Rectal smooth muscle tissue (tissue), 1 donor: Measurements from ENCODE around the gene CHST11.

ENCODE experiments used
- H3K27ac ChIP-seq: one replicate; pipeline ENCODE4 v1.7.0; 2013; ENCODE audit warnings: low read depth, low read length, inconsistent platforms
- H3K27me3 ChIP-seq: one replicate; pipeline ENCODE4 v1.7.0; 2013; ENCODE audit warnings: low read length; ENCODE audit not compliant: control insufficient read depth, insufficient read depth
- H3K36me3 ChIP-seq: one replicate; pipeline ENCODE4 v1.7.0; 2013; ENCODE audit warnings: low read length; ENCODE audit not compliant: control insufficient read depth, insufficient read depth
- H3K4me1 ChIP-seq: one replicate; pipeline ENCODE4 v1.7.0; 2013; ENCODE audit warnings: low read length; ENCODE audit not compliant: control insufficient read depth, insufficient read depth
- H3K4me3 ChIP-seq: one replicate; pipeline ENCODE4 v1.7.0; 2013; ENCODE audit warnings: low read length
- H3K9ac ChIP-seq: one replicate; pipeline ENCODE4 v1.7.0; 2013; ENCODE audit warnings: low read length

Gene CHST11

DNA sequence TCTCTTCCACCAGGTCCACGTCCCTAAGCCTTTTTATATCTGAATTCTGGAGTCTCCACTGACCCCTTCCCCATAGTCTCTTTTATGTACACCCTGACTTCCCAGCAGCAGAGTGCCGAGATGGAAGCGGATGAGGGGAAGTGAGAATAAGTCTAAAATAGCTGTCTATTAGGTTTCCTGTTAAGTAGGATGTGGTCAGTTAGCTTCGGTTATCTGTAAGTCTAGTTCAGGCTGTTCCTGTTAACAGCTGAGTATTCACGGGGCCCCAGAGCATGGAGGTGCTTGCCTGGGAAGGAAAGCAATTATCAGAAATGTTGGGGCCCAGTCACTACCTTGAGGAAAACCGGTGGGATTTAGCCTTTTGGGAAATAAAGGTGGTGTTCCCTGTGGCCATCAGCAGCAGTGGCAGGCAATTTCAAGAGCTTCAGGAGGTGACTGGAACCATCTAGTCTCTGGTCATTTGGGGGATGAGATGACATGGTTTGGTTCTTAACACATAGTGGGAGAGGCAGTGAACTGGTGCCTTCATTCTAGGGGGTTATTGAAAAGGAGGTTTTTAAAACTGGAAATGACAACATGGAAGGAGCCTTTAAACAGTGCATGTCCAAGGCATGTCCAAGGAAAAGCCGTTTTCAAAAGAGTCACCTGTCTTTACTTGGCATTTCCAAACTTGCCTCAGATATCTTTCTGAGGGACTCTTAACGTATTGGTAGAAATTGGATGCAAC is 21.8 kb downstream of the CHST11 start:
- Histone ChIP-seq H3K27ac (peak overlapping the region; percentile 14), H3K4me3 (peak overlapping the region; percentile 32), H3K27me3 (no peaks in the 10 kb centered on the region), H3K4me1 (no peaks in the 10 kb centered on the region), H3K36me3 (no peaks in the 10 kb centered on the region), H3K9ac (no peak overlapping the region)

DNA sequence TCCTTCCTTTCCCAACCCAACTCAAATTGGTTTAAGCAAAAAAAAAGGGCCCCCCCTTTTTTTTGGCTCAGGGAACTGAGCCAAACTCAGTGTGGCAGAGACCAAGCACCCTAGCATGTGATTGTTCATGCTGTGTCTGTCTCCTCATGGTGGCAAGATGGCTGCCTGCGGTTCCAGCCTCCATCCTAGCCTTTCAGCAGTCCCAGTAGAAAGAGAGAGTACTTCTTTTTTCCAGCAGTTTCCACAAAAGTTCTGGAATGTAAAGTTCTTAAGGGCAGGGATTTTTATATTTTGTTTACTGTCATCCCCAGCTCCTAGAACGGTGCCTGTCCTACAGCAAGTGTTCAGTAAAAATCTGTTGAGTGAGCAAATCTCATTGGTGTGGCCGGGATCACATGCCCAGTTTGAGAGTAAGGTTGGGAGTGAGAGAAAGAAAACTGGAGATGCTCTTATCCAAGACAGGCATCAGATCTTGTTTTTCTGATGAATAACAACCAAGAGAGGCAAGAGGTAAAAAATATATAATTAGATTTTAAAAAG is 22.4 kb downstream of the CHST11 start:
- Histone ChIP-seq H3K4me3 (no peak overlapping the region), H3K36me3 (no peaks in the 10 kb centered on the region), H3K4me1 (no peaks in the 10 kb centered on the region), H3K27ac (peak overlapping the region; percentile 14), H3K9ac (no peak overlapping the region), H3K27me3 (no peaks in the 10 kb centered on the region)

DNA sequence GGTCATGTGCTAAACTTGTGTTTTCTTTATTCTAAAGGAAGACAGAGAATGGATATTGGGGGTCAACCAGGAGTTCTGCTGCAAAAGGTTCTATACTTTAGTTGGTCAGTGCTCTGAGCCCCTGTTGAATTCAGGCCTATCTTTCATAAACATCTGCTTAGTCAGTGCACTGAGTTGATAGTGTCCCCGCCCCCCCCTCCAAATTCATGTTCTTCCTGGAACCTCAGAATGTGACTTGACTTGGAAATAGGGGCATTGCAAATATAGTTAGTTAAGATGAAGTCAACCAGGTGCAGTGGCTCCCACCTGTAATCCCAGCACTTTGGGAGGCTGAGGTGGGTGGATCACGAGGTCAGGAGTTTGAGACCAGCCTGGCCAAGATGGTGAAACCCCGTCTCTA is 23.3 kb downstream of the CHST11 start:
- Histone ChIP-seq H3K9ac (no peak overlapping the region), H3K4me1 (no peaks in the 10 kb centered on the region), H3K27me3 (no peaks in the 10 kb centered on the region), H3K4me3 (no peak overlapping the region), H3K27ac (no peak overlapping the region), H3K36me3 (no peaks in the 10 kb centered on the region)

DNA sequence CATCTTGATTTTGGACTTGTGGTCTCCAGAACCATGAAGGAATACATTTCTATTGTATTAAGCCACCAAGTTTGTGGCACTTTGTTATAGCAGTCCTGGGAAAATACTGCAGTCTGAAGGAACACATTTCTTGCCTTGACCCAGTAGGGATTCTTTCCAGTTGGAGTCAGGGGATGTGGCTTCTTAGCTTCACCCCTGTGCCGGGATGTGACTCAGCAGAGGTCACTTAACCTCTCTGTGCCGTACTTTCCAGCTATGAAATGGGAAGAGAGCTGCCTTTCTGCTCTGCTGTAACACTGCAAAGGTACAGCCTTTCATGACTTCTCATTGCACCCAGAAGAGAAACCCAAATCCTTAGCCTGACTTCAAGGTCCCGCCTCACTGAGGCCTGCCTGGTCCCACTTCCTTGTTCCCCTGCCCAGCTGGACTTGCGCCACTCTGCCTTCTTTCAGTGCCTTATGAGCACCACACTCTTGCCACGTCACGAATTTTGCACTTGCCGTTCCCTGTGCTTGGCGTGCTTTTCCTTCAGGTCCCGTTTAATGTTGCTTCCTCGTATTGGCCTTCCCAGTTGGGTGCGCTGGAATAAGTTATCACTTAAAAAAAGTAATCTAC is 24.2 kb downstream of the CHST11 start:
- no peaks in the 10 kb centered on the region for H3K4me1 ChIP-seq
- no peak overlapping the region for H3K27ac ChIP-seq
- no peak overlapping the region for H3K4me3 ChIP-seq
- no peak overlapping the region for H3K9ac ChIP-seq
- no peaks in the 10 kb centered on the region for H3K27me3 ChIP-seq
- H3K36me3 ChIP-seq, result no peaks in the 10 kb centered on the region

DNA sequence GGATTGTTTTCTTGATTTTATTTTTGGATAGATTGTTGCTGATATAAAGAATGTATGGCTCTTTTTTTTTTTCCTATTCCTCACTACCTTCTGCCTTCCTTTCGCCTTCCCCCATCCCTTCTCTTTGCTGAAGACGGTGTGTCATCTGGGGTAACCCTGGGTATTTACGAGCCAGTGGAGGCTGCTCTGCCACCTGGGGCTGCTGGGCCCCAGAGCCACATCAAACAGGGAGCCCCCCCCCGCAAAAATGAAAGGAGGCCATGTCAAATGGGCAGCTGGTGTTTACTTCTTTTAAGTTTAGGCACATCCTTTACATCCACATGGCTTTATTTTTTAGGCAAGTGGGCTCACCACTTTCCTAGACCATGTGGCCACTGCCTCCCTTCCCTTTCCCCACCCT is 25.4 kb downstream of the CHST11 start:
- H3K36me3 ChIP-seq, result no peaks in the 10 kb centered on the region
- no peak overlapping the region for H3K4me3 ChIP-seq
- peaks cover 4% of the 10 kb centered on the region for H3K4me1 ChIP-seq
- H3K27ac ChIP-seq, result no peak overlapping the region
- H3K9ac ChIP-seq, result no peak overlapping the region
- no peaks in the 10 kb centered on the region for H3K27me3 ChIP-seq

DNA sequence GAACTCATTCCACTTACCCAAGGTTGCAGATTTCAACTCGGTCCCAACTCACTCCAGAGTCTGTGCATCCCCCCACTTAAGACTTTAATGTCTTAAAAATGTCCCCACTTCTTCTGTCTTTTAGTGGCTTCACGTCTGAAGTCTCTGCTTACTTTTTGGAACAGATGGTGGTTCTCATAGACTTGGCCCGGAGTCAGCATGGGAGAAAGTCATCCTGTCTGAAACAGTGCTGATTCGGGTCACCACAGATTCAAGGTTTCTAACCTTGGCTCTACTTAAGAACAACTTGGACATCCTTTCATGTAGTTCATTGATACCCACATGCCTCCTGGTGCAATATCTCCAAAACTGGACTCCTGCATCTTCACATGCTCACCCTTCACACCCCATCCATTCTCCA is 26.0 kb downstream of the CHST11 start:
- no peaks in the 10 kb centered on the region for H3K27me3 ChIP-seq
- no peaks in the 10 kb centered on the region for H3K36me3 ChIP-seq
- no peak overlapping the region for H3K27ac ChIP-seq
- H3K9ac ChIP-seq, result no peak overlapping the region
- H3K4me3 ChIP-seq, result no peak overlapping the region
- H3K4me1 ChIP-seq, result peaks cover 6% of the 10 kb centered on the region

DNA sequence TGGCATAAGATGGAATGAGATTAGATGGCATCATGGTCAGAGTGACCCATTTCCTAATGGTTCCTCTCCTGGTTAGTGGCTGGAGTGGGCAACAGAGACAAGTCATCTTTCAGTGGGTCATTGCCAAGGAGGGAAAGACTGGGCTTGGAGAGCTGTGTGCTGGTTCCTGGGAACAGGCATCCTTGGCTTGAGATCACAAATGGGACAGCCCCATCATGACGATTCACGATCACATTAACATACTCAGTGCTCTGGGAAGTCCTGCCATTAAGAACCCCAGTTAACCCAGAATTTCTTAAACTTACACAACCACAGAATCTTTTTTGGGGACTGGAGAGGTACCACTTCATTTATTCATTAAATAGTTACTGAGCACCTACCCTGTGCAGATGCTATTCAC is 27.3 kb downstream of the CHST11 start:
- peaks cover 6% of the 10 kb centered on the region for H3K4me1 ChIP-seq
- H3K27me3 ChIP-seq, result no peaks in the 10 kb centered on the region
- no peak overlapping the region for H3K4me3 ChIP-seq
- H3K27ac ChIP-seq, result no peak overlapping the region
- H3K9ac ChIP-seq, result no peak overlapping the region
- no peaks in the 10 kb centered on the region for H3K36me3 ChIP-seq

DNA sequence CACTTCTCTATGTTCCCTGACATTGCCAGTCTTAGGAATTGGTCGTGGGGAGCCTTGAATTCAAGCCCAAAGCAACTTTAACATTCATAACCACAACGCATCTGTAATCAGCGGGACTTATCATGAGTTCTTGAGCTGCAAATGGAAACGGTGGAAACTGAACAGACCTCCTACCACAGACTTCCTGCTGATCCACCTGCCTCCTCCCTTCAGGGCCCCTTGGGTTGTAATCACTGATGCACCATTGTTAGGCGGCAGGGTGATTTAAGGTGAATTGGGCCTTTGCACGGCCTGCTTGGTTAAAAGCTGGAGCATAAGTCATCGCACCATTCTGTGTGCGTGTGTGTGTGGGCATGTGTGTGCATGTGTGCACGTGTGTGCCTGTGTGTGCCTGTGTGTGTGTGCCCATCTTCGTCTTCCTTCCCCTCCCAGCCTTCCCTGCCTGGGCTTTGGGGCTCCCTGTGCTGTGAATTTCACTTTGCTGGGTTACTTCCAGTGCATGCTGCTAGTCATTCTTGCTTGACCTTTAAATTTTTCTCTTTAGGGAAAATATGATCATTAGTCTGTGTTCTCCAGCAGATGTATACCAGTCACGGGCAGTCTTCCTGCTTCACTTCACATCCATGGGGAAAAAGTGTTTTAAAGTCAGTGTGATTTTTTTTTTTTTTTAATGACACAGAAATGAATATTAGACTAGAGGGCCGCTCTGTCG is 29.1 kb downstream of the CHST11 start:
- H3K27ac ChIP-seq, result no peak overlapping the region
- H3K36me3 ChIP-seq, result no peaks in the 10 kb centered on the region
- no peak overlapping the region for H3K4me3 ChIP-seq
- peaks cover 6% of the 10 kb centered on the region for H3K4me1 ChIP-seq
- no peaks in the 10 kb centered on the region for H3K27me3 ChIP-seq
- H3K9ac ChIP-seq, result no peak overlapping the region

DNA sequence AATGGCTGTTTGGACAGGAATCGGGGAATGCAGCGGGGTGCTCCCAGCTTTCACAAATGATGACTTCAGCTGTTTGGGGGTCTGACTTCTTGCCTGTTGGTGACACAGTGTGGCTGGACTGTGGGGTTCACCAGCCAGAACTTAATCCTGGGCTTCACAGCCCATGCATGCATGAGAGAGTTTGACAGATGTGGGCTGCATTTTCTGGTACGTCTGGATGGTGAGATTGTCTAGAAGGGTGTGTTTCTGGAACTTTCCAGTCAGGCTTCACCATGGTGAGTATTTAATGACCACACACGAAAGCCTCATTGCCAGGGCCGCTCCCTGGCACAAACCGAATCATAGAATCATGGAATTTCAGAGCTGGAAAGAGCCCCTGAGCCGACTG is 29.6 kb downstream of the CHST11 start:
- no peak overlapping the region for H3K9ac ChIP-seq
- no peak overlapping the region for H3K27ac ChIP-seq
- H3K36me3 ChIP-seq, result no peaks in the 10 kb centered on the region
- H3K27me3 ChIP-seq, result no peaks in the 10 kb centered on the region
- peaks cover 6% of the 10 kb centered on the region for H3K4me1 ChIP-seq
- no peak overlapping the region for H3K4me3 ChIP-seq

DNA sequence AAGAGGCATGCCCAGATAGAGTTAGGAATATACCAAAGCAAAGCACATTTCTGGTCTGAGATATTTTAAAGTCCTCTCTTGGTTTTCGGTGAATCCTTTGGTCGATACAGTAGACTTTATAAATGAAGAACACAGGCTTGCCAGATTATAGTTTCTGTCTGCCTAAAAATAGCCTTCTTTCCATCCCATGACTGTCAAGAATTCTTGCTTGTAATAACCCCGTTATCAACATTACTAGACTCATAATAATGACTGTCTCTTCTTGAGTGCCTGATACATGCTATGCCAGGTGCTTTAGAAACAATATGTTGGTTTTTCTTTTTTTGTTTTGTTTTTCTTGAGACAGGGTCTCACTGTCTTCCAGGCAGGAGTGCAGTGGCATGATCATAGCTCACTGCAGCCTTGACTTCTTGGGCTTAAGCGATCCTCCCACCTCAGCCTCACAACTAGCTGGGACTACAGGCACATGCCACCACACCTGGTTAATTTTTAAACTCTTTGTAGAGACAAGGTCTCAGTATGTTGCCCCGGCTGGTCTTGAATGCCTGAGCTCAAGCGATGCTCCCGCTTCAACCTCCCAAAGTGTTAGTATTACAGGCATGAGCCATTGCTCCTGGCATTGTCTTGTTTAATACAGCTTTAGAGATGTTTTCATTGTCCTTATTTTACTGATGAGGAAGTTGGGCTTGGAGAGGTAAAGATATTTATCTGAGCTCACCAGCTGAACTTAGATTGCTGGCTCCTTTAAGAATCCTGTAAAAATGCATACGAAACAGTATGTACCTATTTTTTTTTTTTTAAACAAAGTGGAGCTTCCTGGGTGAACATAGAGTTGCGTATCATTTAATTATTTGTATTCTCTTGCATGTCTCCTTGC is 30.4 kb downstream of the CHST11 start:
- Histone ChIP-seq H3K27ac (no peak overlapping the region), H3K4me1 (peaks cover 6% of the 10 kb centered on the region), H3K36me3 (no peaks in the 10 kb centered on the region), H3K4me3 (no peak overlapping the region), H3K27me3 (no peaks in the 10 kb centered on the region), H3K9ac (no peak overlapping the region)

DNA sequence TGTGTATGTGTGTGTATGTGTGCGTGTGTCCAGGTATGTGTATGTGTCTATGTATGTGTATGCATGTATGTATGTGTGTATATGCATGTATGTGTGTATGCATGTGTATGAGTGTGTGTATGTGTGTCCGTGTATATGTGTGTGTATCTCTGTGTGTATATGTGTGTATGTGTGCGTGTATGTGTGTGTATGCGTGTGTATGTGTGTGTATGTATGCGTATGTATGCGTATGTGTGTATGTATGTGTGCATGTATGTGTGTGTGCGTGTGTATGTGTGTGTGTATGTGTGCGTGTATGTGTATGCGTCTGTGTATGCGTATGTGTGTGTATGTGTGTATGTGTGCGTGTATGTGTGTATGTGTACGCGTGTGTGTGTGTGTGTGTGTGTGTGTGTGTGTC is 31.6 kb downstream of the CHST11 start:
- no peaks in the 10 kb centered on the region for H3K27me3 ChIP-seq
- no peak overlapping the region for H3K4me3 ChIP-seq
- no peaks in the 10 kb centered on the region for H3K36me3 ChIP-seq
- no peak overlapping the region for H3K27ac ChIP-seq
- H3K4me1 ChIP-seq, result peaks cover 6% of the 10 kb centered on the region
- no peak overlapping the region for H3K9ac ChIP-seq

DNA sequence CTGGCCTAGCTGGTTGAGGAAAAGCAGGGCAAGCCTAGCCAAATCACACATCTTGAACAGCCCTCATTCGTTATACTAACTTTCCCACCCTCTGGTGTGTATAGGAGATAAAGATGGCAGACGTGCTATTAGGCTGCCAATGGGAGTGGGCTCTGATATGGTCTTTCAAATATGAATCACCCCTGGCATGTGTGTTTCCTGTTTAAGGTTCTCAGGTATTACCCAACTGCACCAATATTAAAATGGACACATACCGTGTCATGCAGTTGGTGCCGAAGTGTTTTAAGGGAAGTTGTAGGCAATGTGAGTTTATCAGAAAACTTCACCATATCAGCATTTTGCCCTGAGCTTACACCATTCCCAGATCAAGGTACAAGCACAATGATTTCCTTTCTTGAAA is 33.4 kb downstream of the CHST11 start:
- Histone ChIP-seq H3K4me3 (no peak overlapping the region), H3K27ac (no peak overlapping the region), H3K36me3 (no peaks in the 10 kb centered on the region), H3K9ac (no peak overlapping the region), H3K27me3 (no peaks in the 10 kb centered on the region), H3K4me1 (peaks cover 6% of the 10 kb centered on the region)
